Kidney (tissue), 14 donors: ENCODE measurements around the gene DGKG. TPM values are rescaled to one million over a fixed set of nuclear protein-coding genes. Genes with fewer than 3 reads are reported as not detected.

Experiments used
- DNase-seq, 5 donors: peaks; one replicate each; pipeline ENCODE4 v3.0.0-alpha.2; 2013 to 2020
- FAIRE-seq: peaks from 2 replicates; lab custom pipeline; 2012; peaks lifted over from hg19 to GRCh38; lab: Jason Lieb, UNC
- H3K27ac ChIP-seq, 2 donors: one replicate each; pipeline ENCODE4 v1.7.0; 2013; ENCODE audit warnings: low read depth in 2 of 2, low read length in 2 of 2, inconsistent platforms in 1 of 2
- H3K27me3 ChIP-seq: one replicate; pipeline ENCODE4 v1.7.1; 2013; ENCODE audit warnings: low read length, inconsistent platforms; ENCODE audit not compliant: control insufficient read depth, insufficient read depth
- H3K36me3 ChIP-seq, 3 donors: one replicate each; pipeline versions ENCODE4 v1.7.0 to v1.7.1; 2013; ENCODE audit warnings: low read length in 3 of 3, control low read depth in 1 of 3, inconsistent platforms in 1 of 3; ENCODE audit not compliant: insufficient read depth in 3 of 3, control insufficient read depth in 2 of 3
- H3K4me1 ChIP-seq, 3 donors: one replicate each; pipeline versions ENCODE4 v1.7.0 to v1.7.1; 2013; ENCODE audit warnings: low read length in 3 of 3, inconsistent platforms in 1 of 3, low read depth in 1 of 3; ENCODE audit not compliant: control insufficient read depth in 2 of 3, insufficient read depth in 2 of 3
- H3K4me3 ChIP-seq, 3 donors: one replicate each; pipeline versions ENCODE4 v1.7.0 to v1.8.1; 2013; ENCODE audit warnings: low read length in 3 of 3, control low read depth in 1 of 3, inconsistent platforms in 1 of 3
- H3K9ac ChIP-seq, 3 donors: one replicate each; pipeline versions ENCODE4 v1.7.0 to v1.7.1; 2013; ENCODE audit warnings: low read length in 3 of 3, control low read depth in 1 of 3, inconsistent platforms in 1 of 3
- H3K9me3 ChIP-seq, 3 donors: one replicate each; pipeline versions ENCODE4 v1.7.0 to v1.7.1; 2013; ENCODE audit warnings: low read length in 3 of 3, control low read depth in 1 of 3, inconsistent platforms in 1 of 3; ENCODE audit not compliant: control insufficient read depth in 2 of 3, insufficient read depth in 1 of 3
- intact Hi-C: fragments of 100-400 bp; cut with DNase I; formaldehyde crosslinking; loops from one replicate; pipeline ENCODE4 v1.11.1; 2022
- polyA plus RNA-seq: library from polyadenylated mRNA; stranded (reverse); fragments of 350-450 nt; fragmentation: Illumina TruSeq; extraction: RNeasy Lipid Tissue Mini Kit (QIAGEN cat#74804); gene quantifications from one replicate; pipeline ENCODE4 v1.2.3, GENCODE V29; 2014; ENCODE audit warnings: low read depth, low replicate concordance; ENCODE audit not compliant: insufficient read depth
- total RNA-seq: library from RNA; stranded (reverse); fragmentation: NEBNext Ultra II Directional; extraction: Animal tissue kit (Norgen Biotek cat#: 25700); gene quantifications from one replicate; pipeline ENCODE4 v1.2.1, GENCODE V29; 2021
- TF ChIP-seq, protein P1 (sequence below): IDR thresholded peaks from 3 replicates; pipeline ENCODE4 v1.5.1; 2012; ENCODE audit warnings: mild to moderate bottlenecking, moderate library complexity, borderline replicate concordance; ENCODE audit not compliant: insufficient read depth; ENCODE audit errors: extremely low read depth
- donor health status: control.
- donor health status: control.
- donor health status: control.
- donor health status: control.
- donor health status: control.
- donor health status: DM: yes; HTN: yes; CAD: no.
- donor health status: Normal renal cell carcinoma (clear cell type).

DGKG gene
- total and polyA plus RNA-seq, 2 donors from 2014 or later: 0.95 to 11.4 TPM

- Histone ChIP-seq H3K4me3 (no peak overlapping the region), H3K9ac (no peak overlapping the region), H3K36me3 (no peaks in the 10 kb centered on the region), H3K27me3 (peaks cover 8% of the 10 kb centered on the region), H3K9me3 (no peaks in the 10 kb centered on the region), H3K4me1 (peaks cover 0 to 18% (median 4%) of the 10 kb centered on the region in 3 donors), H3K27ac (no peak overlapping the region)
- DNase-seq: no peak
- no peak for FAIRE-seq
- intact Hi-C loops: no loop called here
- TF ChIP-seq, protein P1, sequence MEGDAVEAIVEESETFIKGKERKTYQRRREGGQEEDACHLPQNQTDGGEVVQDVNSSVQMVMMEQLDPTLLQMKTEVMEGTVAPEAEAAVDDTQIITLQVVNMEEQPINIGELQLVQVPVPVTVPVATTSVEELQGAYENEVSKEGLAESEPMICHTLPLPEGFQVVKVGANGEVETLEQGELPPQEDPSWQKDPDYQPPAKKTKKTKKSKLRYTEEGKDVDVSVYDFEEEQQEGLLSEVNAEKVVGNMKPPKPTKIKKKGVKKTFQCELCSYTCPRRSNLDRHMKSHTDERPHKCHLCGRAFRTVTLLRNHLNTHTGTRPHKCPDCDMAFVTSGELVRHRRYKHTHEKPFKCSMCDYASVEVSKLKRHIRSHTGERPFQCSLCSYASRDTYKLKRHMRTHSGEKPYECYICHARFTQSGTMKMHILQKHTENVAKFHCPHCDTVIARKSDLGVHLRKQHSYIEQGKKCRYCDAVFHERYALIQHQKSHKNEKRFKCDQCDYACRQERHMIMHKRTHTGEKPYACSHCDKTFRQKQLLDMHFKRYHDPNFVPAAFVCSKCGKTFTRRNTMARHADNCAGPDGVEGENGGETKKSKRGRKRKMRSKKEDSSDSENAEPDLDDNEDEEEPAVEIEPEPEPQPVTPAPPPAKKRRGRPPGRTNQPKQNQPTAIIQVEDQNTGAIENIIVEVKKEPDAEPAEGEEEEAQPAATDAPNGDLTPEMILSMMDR: no peak
These were observed 954 bp upstream of the DGKG start for GRCh38 chr3:186362988-186363387.

- TF ChIP-seq, protein P1: no peak
- DNase-seq (no peak), FAIRE-seq (no peak)
- Histone ChIP-seq H3K36me3 (no peaks in the 10 kb centered on the region), H3K27ac (peak overlapping the region in 1 of 2 donors; percentile 15), H3K4me1 (peaks cover 0 to 18% (median 4%) of the 10 kb centered on the region in 3 donors), H3K9me3 (no peaks in the 10 kb centered on the region), H3K27me3 (peaks cover 8% of the 10 kb centered on the region), H3K9ac (no peak overlapping the region), H3K4me3 (peak overlapping the region; percentile 17 to 78 (median 65))
- intact Hi-C loops: no loop called here
These were observed 456 bp upstream of the DGKG start for GRCh38 chr3:186362537-186362842.

DNA sequence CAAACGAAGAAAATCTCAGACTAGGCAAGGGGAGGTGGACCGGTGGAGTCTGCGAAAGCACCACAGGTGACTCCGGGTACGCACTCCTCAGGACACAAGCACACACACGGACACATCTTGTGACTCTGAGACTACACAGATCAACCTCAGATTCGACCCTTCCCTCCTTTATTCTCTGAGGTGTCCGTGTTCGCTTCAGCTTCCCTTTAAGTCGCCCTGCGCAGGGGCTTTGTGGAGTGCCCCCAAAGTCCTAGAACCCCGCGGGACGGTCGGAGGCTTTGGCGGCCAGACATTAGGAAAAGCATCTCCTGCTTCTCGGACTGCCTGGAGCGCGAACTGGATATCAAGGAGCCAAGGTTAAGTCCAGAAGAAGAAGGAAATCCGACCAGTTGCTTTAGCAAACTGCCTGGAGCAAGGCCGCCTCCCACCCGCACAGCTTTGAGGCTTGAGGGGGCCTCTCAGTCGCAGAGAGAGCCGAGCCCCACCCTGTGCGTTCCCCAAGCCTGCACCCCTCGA, 730 bp downstream of the DGKG start:
- TF ChIP-seq, protein P1: no peak
- intact Hi-C loops: no loop called here
- FAIRE-seq: no peak
- Histone ChIP-seq H3K4me1 (peaks cover 0 to 18% (median 4%) of the 10 kb centered on the region in 3 donors), H3K36me3 (no peaks in the 10 kb centered on the region), H3K27ac (no peak overlapping the region), H3K27me3 (peaks cover 8% of the 10 kb centered on the region), H3K4me3 (peak overlapping the region in 2 of 3 donors; percentile 65 to 78), H3K9ac (peak overlapping the region in 2 of 3 donors; percentile 11 to 62), H3K9me3 (no peaks in the 10 kb centered on the region)
- peak in 1 of 5 donors; percentile 10 for DNase-seq

DNA sequence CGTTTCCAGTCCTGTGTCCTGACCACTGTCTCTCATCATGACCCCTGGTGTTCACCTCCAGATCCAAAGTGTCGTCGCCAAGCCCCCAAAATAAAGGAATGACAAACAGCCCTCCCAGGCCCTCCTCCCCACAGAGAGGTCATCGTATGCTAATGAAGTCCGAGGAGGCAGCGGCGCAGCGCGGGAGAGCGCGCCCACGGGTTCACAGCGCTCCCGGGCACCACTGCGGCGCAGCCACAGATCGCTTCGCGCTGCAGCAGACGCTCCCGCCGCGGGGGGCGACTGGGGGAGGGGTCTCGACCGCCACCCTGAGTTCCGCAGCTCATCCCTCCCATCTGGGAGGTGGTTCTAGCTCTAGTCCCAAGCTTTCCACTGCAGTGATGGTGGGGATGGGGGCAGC, 1.3 kb downstream of the DGKG start:
- FAIRE-seq (no peak), DNase-seq (peak in 4 of 5 donors; percentile 15 to 44 (median 28))
- H3K4me1 ChIP-seq: peaks cover 0 to 18% (median 4%) of the 10 kb centered on the region in 3 donors
- TF ChIP-seq, protein P1: no peak
- no peaks in the 10 kb centered on the region for H3K9me3 ChIP-seq
- H3K4me3 ChIP-seq: peak overlapping the region in 2 of 3 donors; percentile 65 to 78
- H3K27ac ChIP-seq: no peak overlapping the region
- no peaks in the 10 kb centered on the region for H3K36me3 ChIP-seq
- H3K27me3 ChIP-seq: peaks cover 8% of the 10 kb centered on the region
- intact Hi-C loops: no loop called here
- H3K9ac ChIP-seq: peak overlapping the region in 2 of 3 donors; percentile 11 to 62
